ENCODE measurements around the gene CHI3L1.

The CHI3L1 gene

DNA sequence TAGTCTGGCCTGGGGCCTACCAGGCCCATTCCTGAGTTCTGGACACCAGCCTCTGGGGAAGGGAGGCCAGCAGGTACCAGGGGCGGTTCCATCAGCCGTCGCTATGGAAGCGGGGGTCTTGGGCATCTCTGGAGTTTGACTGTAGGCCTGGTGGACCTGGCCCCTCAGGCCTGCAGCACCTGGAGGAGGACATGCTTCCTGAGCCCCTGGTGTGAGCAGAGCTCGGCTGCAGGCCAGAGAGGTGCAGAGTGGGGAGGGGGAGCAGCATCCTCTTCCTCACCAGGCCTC is 18.6 kb downstream of the CHI3L1 start:
- no peak for DNase-seq

DNA sequence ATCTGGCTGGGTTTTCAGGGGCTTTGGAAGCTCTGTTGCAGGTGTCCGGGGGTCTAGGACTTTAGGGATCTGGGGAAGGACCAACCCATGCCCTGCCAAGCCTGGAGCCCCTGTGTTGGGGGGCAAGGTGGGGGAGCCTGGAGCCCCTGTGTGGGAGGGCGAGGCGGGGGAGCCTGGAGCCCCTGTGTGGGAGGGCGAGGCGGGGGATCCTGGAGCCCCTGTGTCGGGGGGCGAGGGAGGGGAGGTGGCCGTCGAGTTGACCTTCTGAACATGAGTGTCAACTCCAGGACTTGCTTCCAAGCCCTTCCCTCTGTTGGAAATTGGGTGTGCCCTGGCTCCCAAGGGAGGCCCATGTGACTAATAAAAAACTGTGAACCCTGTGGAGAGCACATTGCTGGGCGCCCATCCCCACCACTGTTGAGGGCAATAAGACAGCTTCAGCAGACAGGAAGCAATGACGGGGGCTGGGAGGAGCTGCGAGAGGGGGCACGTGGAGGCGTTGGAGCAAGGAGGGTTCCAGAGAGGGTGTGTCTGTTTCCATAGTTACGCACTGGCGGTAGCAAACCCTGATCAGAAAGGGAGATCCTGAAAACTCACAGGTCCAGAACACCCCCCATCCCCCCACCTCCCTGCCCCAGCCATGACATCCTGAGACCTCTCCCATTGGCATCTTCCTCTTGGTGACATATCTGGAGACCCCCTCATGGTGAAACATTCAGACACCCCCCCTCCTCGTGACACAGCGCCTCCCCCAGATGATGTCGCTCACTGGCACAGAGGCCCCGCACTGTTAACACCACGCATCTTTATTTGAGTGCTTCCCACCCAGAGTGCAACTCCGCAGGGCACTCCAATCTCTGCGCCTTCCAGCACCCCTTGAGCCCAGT is 19.2 kb downstream of the CHI3L1 start:
- no peak for DNase-seq

DNA sequence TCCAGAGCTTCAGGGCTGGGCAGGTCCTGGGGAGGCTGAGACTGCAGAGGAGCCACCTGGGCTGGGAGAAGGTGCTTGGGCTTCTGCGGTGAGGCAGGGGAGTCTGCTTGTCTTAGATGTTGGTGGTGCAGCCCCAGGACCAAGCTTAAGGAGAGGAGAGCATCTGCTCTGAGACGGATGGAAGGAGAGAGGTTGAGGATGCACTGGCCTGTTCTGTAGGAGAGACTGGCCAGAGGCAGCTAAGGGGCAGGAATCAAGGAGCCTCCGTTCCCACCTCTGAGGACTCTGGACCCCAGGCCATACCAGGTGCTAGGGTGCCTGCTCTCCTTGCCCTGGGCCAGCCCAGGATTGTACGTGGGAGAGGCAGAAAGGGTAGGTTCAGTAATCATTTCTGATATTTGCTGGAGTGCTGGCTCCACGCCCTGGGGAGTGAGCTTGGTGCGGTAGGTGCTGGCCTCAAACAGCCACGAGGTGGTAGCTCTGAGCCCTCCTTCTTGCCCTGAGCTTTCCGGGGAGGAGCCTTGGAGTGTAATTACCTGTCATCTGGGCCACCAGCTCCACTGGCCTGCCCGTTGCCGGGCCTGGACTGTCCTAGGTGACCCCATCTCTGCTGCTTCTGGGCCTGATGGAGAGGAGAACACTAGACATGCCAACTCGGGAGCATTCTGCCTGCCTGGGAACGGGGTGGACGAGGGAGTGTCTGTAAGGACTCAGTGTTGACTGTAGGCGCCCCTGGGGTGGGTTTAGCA is 20.1 kb downstream of the CHI3L1 start:
- no peak for DNase-seq

DNA sequence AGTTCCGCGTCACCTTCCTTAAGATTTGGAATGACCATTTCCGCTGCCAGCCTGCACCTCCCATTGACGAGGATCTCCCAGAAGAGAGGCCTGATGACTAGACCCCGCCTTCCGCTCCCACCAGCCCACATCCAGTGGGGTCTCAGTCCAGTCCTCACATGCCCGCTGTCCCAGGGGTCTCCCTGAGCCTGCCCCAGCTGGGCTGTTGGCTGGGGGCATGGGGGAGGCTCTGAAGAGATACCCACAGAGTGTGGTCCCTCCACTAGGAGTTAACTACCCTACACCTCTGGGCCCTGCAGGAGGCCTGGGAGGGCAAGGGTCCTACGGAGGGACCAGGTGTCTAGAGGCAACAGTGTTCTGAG is 20.7 kb downstream of the CHI3L1 start:
- no peak for DNase-seq

DNA sequence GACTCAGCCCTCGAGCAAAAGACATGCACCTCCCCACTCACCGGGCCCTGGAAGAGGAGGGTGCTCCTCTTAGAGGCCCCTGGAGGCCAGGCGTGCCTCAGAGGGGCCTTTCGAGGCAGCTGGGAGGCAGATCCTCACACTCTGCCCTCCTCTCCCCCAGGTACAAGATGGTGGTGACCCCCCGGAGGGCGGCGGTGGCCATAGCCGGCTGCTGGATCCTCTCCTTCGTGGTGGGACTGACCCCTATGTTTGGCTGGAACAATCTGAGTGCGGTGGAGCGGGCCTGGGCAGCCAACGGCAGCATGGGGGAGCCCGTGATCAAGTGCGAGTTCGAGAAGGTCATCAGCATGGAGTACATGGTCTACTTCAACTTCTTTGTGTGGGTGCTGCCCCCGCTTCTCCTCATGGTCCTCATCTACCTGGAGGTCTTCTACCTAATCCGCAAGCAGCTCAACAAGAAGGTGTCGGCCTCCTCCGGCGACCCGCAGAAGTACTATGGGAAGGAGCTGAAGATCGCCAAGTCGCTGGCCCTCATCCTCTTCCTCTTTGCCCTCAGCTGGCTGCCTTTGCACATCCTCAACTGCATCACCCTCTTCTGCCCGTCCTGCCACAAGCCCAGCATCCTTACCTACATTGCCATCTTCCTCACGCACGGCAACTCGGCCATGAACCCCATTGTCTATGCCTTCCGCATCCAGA is 21.3 kb downstream of the CHI3L1 start:
- DNase-seq = no peak

DNA sequence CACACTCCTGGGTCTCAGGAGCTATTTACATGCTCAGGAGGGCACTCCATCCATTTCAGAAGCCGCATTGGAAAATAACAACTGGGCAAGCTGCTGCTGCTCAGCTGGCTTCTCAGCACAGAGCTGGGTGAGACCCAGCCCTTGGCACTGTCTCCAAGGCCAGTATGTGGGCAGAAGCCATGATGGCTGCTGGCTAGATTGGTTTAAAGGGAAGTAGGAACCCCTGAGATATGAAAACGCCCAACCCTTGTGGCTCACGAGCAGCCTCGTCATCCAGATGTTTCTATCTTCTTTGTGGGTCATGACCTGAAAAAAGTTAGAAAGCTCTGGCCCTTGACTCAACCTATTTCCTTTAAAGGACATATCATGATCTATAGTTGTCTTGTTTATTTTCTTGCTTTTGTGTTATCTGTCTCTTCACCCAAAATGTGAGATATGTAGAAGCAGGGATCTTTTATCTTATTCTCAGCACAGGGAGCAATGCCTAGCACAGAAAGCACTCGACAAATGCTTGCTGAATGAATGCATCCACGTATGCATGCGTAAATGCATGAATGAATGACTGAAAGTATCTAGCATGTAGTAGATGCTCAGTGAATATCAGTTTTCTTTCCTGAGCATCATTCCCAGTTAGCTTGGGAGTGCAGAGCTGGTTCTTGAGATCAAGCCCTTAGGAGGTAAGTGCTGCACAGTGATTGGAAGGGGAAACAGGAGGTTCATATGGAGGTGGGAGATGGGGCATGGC is 22.4 kb downstream of the CHI3L1 start:
- DNase-seq = no peak

DNA sequence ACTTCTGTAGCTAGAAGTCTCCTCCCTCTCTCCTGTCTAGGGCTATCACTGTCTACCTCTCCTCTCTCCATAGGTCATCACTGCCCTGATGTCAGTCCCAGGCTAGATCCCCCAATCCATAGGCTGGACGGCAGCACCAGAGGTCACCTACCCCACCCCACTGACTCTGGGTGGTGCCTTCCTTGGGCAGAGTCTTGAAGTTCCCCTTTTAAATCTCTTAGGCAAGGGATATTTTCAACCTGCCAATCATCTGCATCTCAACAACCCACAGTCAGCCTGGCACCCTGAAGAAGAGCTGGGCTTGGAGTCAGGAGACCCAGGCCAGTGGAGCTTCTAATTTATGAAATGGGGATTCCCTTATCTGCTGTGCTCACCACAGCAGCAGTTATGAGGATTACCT is 24.1 kb downstream of the CHI3L1 start:
- no peak for DNase-seq

DNA sequence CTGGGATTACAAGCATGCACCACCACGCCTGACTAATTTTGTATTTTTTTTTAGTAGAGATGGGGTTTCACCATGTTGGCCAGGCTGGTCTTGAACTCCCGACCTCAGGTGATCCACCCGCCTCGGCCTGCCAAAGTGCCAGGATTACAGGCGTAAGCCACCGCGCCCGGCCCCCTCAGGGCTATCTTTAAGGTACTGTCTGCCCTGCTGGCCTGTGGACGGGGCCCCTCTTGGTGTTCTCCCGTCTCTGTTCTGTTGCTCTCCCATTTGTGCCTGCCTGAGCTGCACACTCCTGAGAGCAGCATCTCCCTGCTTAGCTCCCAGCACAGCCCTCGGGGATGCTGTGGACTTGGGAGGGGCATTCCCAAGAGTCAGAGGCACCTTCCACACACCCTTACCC is 24.8 kb downstream of the CHI3L1 start:
- DNase-seq = no peak

DNA sequence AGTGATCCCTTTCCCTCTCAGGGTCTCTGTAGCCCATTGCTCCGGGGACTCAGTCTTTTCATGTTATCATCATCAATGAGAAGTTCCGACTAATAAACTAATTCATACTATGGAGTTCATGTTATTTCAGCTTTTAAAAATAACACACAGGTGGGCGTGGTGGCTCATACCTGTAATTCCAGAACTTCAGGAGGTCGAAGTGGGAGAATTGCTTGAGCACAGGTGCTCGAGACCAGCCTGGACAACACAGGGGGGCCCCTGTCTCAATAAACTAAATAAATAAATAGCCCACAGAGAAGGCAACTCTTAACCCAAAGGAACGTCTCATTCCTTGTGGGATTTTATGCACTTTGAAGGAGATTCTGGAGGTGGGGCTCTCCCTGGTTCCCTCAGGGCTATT is 25.3 kb downstream of the CHI3L1 start:
- DNase-seq = no peak

DNA sequence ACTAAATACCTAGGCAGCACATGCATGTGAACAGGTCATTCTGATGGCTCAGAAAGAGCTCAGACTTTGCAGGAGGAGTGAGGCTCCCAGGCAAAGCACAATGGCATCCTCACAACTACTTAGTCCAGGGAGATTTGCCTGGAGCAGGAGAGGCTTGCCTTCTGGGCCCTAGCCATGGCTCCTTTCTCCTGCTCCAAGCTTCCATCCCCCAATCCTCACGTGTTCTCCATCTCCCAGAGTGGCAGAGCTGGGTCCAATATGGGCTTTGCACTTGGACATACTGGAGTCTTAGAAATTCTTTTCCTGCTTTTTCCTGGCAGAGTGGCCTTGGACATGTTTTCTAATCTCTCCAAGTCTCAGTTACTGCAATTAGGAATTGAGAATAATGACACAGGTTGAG is 26.7 kb downstream of the CHI3L1 start:
- DNase-seq = no peak

DNA sequence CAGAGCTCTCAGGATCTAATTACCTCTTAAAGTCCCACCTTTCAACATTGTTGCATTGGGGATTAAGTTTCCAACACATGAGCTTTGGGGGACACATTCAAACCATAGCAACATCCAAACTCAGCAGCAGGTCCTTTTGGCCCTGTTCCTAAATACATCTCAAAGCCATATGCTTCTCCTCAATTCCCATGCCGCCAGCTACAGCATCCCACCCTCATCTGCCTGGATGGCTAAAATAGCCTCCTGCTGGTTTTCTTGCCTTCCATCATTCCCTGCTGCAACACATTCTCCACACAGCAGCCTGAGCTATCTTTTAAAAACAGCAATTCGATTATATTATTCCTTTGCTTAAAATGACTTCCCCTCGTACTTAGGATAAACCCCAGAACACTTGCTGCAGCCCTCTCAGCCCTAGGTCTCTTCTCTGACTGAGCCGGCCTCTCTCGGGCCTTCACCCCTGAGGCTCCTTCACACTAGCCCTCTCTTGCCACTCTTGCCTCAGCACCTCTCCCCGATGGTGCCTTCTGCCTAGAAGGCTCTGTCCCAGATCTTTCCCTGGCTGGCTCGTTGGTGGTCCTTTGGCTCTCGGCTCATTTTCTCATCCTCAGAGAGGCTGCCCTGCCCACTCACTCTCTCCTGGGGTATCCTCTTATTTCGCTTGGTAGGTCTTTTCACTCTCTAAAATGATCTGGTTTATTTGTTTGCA is 27.4 kb downstream of the CHI3L1 start:
- DNase-seq = no peak

DNA sequence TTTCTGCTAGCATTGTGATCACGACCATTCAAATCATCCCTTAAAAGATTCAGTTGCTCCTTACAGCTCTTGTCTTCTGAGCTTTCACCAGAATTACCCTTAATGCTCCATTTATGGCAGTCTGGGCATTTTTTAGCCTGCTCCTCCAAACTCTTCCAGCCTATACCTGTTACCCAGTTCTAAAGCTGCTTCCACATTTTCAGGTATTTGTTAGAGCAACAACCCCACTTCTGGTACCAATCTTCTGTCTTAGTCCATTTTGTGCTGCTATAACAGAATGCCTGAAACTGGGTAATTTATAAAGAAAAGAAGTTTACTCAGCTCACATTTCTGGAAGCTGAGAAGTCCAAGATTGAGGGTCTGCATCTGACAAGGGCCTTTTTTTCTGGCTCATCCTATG is 28.1 kb downstream of the CHI3L1 start:
- no peak for DNase-seq

DNA sequence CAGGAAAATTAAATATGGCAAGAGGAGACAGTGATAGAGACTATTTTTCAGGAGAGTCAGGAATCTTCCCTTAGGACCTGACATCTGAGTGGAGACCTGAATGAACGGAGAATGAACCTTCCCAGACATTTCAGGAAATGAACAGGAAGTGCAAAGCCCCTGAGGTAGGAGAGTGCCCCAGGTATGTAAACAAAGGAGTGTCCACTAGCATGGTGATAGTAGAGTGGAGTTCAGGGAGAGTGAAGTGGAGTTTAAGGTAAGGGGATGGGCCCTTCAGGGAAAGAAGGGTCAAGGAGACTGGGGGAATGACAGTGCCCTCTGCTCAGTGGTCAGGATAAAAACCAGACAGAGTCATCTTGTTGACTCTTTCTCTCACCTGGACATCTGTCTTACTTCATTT is 30.2 kb downstream of the CHI3L1 start:
- DNase-seq = no peak

DNA sequence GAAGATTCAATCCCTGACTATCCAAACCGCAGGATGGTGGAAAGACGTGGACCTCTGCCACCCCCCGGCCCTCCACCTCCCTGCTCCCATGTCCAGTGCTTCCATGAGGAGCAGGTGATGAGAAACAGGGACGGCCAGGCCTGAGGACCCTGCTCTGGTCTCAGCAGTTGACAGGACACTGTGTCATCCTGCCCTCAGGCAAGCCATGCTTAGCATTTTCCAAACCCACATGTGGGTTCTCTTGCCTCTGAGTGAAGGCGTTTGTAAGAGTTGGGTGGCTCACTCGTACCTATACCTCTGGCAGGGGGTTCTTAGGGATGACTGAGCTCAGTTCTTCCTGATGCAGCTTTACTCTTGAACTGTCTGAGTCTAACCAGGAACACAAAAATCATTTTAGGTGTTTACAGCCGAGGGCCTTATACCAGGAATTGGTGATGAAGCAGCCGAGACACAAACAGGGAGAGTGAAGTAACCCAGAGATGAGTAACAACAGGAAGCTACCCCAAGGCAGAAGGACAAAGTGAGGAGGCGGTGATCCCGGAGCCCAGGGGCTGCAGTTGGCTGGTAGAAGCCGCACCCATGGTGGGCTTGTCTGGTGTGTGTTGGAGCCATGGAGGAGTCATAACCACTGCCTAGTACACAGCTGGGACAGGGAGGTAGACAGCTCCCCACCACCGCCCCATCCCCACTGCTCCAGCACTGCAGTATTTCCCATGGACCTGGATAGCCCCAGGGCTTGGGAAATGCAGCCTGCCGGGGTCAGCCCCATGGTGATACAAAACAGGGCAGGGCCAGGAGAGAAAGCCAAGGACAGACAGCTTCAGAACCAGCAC is 32.3 kb downstream of the CHI3L1 start:
- no peak for DNase-seq

DNA sequence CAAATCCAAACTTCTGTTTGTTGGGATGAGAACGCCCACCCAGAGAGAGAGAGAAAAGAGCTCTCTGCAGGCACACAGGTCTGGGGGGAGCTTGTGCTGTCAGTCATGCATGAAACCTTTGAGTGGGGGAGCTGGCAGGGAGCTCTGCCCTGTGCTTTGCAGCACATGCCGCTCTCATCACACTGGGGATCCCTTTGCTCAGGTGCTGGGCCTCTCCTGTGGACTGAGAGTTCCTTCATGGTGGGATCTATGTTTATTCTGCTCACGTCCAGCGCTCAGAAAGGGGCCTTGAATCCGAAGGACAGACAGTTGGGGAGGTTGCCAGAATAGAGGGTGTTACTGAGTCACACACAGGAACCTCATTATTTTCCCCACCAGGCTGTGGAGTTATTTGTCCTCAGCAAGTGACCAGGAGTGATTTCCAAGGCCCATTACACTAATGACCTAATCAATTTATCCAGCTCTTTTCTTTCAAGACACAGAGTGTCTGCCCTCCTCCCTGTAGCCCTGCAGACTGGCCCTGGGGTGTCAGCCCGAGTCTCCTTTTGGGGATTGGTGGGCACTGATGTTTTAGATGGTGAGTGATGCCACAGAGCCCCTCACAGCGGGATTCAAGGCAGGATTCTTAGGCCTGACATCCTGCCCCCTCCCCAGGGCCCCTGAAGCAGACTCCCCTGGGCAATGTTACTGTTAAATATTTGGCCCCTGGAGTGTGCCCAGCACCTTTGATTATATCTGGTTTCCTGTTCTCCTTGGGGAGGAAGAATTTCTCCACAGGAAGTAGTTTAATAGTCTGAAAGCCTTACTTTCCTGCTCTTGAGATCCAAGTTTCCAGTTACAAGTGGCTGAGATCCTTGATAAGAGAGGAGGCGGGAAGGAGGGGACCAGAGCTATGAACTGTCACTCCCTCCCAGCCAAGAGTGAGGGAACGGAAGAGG is 33.2 kb downstream of the CHI3L1 start:
- DNase-seq = no peak

DNA sequence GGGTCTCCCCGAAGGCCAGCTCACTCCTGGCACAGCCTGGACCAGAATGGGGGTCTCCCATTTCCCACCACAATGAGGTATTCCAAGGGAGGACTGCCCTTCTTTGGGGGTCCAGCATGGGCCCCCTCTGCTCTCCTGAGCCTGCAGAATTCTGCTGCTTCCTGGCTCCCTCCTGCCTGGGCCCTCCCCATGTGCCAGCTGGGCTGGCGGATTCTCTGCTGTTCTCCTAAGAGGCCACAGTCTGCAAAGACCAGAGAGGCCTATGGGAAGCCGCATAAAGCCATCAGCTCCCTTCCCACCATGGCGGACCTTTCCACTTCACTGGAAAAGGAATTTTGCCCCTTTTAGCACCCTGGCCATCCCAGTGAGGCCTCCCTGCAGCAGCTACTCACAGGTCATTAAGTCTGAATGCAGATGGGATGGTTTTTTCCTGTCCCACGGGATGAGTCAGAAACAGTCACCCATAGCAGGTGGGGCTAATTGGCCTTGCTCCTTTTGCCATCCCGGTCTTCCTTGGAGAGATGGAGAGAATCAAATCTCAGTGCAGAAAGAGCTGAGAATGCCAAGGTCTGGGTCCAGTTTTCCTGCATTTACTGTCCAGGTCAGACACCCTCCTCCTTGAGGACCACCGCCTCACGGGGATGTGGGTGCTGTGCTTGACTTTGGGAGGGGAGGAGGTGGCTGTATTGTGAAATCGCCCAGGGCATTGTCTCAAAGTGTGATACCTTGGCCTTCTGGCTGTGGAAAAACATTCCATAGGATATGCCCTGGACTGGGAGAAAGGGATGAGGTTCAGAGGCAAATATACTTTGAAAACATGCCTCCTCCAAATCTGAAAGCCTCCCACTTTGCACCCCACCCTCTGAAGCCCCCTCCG is 34.1 kb downstream of the CHI3L1 start:
- no peak for DNase-seq

DNA sequence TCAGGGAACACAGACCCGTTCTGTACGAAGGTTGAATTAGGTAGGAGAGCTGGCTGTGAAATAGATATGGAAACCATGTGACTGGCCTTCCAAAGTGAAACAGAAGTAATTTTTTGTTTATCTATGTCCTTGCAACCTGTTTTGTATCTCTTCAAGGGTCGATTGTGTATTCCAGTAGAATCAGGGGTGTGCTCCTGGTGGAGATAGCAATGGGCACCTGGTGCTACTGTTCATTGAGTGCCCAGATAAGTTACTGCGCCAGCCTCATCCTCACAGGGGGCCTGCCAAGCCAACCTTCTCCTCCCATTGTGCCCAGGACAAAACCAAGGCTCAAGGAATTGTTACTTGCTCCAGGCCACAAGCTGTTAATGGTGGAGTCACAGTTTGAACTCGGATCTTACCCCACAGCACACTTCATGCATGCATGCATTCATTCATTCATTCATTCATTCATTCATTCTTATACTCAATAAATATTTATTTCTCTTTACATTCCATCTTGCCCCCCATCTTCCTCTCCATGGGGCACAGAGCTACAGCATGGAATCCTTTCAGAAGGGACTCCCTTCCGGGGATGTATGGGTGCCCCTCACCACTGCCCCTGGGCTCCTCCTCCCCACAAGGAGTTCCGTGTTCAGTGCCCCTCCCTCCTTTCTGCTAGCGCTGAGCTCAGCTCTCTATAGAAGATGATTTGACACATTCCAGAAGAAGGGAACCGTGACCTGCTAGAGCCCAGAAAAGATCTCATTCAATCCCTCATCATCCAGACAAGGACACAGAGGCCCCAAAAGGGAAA is 34.9 kb downstream of the CHI3L1 start:
- no peak for DNase-seq

DNA sequence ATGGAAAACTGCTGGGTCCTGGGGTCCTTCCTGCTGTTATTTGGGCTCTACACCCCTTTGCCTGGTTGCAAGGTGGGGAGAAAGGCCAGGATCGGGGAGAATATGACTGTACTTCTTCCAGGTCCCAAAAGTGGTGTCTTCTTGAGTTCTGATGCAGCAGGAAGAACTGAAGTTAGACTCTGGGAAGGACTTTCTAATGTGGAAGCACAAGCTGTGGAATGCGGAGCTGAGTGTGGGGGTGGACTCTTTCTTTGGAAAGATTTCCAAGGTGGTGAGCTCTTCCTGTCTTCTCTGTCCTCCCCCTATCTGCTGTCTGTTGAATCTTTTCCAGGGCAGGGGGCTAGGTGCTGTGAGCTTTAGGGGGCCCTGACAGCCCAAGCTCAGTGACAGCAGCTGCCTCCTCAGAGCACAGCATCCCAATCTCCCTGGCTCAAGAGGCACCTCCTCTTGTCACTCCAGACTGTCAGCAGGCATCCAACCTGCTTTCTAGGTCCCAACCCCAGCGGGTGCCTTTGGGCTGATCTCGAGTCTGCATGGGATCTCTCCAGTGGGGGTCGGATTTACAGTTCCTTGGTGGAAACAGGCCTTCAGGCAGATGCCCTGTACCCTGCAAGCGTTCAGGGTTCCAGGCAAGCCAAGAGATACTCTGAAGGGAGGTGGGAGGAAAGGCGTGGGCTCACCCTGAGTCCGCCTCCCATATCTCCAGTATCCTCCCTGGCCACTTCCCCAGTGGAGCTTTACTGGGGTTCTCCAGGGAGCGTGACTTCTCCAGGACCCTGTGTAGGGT is 35.8 kb downstream of the CHI3L1 start:
- no peak for DNase-seq
